GM23248 (cell line): Measurements from ENCODE around the gene MLLT6.

Source experiments
- EZH2 ChIP-seq: fragments of 200-600 bp; sonication (generic); IDR thresholded peaks from 2 replicates; pipeline ENCODE4 v1.6.1; 2018; ENCODE audit warnings: antibody characterized with exemption, mild to moderate bottlenecking; ENCODE audit not compliant: insufficient read depth, poor library complexity, severe bottlenecking
- EZH2phosphoT487 ChIP-seq: fragments of 200-600 bp; sonication (generic); IDR thresholded peaks from 2 replicates; pipeline ENCODE4 v1.6.1; 2018; ENCODE audit warnings: antibody characterized with exemption, moderate library complexity, mild to moderate bottlenecking, low read depth; ENCODE audit not compliant: insufficient read depth

- TF ChIP-seq EZH2phosphoT487 (no peak), EZH2 (no peak)
Measured at GRCh38 chr17:38706505-38707216, 1.6 kb downstream of the MLLT6 start.
